ENCODE results near the gene AAMP. TPM values are rescaled to one million over a fixed set of nuclear protein-coding genes. Genes with fewer than 3 reads are reported as not detected.

The AAMP gene
- total and polyA plus RNA-seq, 2 experiments from 2014 or later: 140 to 179 TPM

DNA sequence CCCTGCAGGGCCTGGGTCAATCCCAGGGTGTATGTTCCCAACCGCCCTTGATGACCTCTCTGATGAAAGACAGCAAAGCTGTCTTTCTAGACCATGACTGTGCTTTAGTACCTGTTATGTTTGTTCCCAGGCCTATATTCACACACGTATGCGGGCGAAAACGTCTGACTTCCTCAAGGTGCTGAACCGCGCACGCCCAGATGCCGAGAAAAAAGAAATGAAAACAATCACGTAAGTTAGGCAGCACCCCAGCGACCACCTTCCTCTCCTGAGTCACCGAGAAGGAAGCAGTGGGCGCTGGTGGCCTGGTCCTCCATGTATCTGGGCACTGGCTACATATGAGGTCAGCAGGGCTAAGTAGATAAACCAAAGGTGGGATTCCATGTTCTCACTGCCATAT lies 20.2 kb downstream of the AAMP start:
- Histone ChIP-seq H3K27ac (no peak overlapping the region), H3K27me3 (no peaks in the 10 kb centered on the region), H3K4me3 (no peak overlapping the region), H3K79me2 (peaks cover 9% of the 10 kb centered on the region), H3K4me2 (no peak overlapping the region), H2AFZ (no peak overlapping the region), H3K4me1 (ENCODE audit: insufficient read depth) (no peaks in the 10 kb centered on the region), H3K9me2 (replicated peaks; ENCODE audit: insufficient read depth) (no peaks in the 10 kb centered on the region), H4K20me1 (ENCODE audit: insufficient read depth, poor library complexity, severe bottlenecking) (no peaks in the 10 kb centered on the region), H3K36me3 (replicated peaks; ENCODE audit: insufficient read depth, low read depth) (peaks cover 7% of the 10 kb centered on the region), H3K9me3 (ENCODE audit: low read depth) (no peaks in the 10 kb centered on the region)
- no peak for DNase-seq (ENCODE audit: low spot score)
- TF ChIP-seq EZH2phosphoT487 (IDR thresholded peaks at IDR 0.05; ENCODE audit: low read depth, severe bottlenecking, unreplicated experiment) (no peak), EZH2 (IDR thresholded peaks at IDR 0.05; ENCODE audit: borderline replicate concordance) (no peak)
- TF ChIP-seq, protein P1, sequence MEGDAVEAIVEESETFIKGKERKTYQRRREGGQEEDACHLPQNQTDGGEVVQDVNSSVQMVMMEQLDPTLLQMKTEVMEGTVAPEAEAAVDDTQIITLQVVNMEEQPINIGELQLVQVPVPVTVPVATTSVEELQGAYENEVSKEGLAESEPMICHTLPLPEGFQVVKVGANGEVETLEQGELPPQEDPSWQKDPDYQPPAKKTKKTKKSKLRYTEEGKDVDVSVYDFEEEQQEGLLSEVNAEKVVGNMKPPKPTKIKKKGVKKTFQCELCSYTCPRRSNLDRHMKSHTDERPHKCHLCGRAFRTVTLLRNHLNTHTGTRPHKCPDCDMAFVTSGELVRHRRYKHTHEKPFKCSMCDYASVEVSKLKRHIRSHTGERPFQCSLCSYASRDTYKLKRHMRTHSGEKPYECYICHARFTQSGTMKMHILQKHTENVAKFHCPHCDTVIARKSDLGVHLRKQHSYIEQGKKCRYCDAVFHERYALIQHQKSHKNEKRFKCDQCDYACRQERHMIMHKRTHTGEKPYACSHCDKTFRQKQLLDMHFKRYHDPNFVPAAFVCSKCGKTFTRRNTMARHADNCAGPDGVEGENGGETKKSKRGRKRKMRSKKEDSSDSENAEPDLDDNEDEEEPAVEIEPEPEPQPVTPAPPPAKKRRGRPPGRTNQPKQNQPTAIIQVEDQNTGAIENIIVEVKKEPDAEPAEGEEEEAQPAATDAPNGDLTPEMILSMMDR (IDR thresholded peaks at IDR 0.05; ENCODE audit: poor library complexity): no peak
- WGBS (ENCODE audit: low lambda C conversion rate, missing lambda C conversion rate): 98% methylated on average over 13 of the region's 13 CpGs

DNA sequence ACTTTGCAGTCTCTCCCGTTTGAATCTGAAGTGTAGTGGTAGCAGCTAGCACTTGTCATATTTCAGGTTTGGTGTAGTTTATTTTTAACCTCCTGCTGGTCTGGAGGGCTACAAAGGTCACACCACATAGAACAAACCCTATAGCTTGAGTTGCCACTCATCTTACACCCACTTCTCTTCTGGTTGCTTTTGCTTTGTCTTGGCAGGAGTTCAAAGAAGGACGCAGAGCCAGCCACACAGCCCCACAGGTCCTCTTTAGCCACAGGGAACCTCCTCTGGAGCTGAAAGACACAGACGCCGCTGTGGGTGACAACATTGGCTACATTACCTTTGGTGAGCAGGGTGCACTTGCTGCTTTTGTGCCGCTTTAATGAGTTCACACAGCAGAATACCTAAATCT lies 24.7 kb downstream of the AAMP start:
- Histone ChIP-seq H3K4me1 (ENCODE audit: insufficient read depth) (no peaks in the 10 kb centered on the region), H3K4me2 (no peak overlapping the region), H4K20me1 (ENCODE audit: insufficient read depth, poor library complexity, severe bottlenecking) (no peaks in the 10 kb centered on the region), H3K79me2 (peaks cover 26% of the 10 kb centered on the region), H3K4me3 (no peak overlapping the region), H3K36me3 (replicated peaks; ENCODE audit: insufficient read depth, low read depth) (peaks cover 7% of the 10 kb centered on the region), H3K27ac (no peak overlapping the region), H2AFZ (no peak overlapping the region), H3K27me3 (no peaks in the 10 kb centered on the region), H3K9me2 (replicated peaks; ENCODE audit: insufficient read depth) (no peaks in the 10 kb centered on the region), H3K9me3 (ENCODE audit: low read depth) (no peaks in the 10 kb centered on the region)
- TF ChIP-seq EZH2phosphoT487 (IDR thresholded peaks at IDR 0.05; ENCODE audit: low read depth, severe bottlenecking, unreplicated experiment) (no peak), EZH2 (IDR thresholded peaks at IDR 0.05; ENCODE audit: borderline replicate concordance) (no peak)
- TF ChIP-seq, protein P1 (IDR thresholded peaks at IDR 0.05; ENCODE audit: poor library complexity): no peak
- 81% methylated on average over 5 of the region's 5 CpGs for WGBS (ENCODE audit: low lambda C conversion rate, missing lambda C conversion rate)
- no peak for DNase-seq (ENCODE audit: low spot score)

DNA sequence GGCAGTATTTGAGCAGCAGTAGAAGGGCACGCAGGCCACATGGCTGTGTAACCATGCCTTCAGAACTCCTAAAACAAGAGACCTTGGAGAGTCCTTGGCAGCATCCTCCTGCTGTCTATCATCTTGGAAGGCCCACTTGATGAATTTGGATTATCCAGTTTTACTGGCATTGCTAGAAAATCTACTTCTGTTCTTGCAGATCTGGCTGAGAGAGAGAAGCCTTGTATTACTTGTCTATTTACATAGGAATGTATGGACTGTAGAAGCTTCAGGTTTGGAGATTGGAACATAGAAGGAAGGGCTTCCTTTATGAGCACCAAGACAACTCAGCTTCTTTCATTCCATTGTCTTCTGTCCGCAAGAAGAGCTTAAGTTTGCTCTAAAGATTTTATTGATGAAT lies 25.3 kb downstream of the AAMP start:
- no peaks in the 10 kb centered on the region for H3K27me3 ChIP-seq
- H3K9me3 ChIP-seq (ENCODE audit: low read depth): no peaks in the 10 kb centered on the region
- no peaks in the 10 kb centered on the region for H3K4me1 ChIP-seq (ENCODE audit: insufficient read depth)
- 88% methylated on average over 2 of the region's 2 CpGs for WGBS (ENCODE audit: low lambda C conversion rate, missing lambda C conversion rate)
- H3K4me3 ChIP-seq: no peak overlapping the region
- no peaks in the 10 kb centered on the region for H3K9me2 ChIP-seq (replicated peaks; ENCODE audit: insufficient read depth)
- TF ChIP-seq EZH2phosphoT487 (IDR thresholded peaks at IDR 0.05; ENCODE audit: low read depth, severe bottlenecking, unreplicated experiment) (no peak), EZH2 (IDR thresholded peaks at IDR 0.05; ENCODE audit: borderline replicate concordance) (no peak)
- TF ChIP-seq, protein P1 (IDR thresholded peaks at IDR 0.05; ENCODE audit: poor library complexity): no peak
- DNase-seq (ENCODE audit: low spot score): no peak
- H3K4me2 ChIP-seq: no peak overlapping the region
- H4K20me1 ChIP-seq (ENCODE audit: insufficient read depth, poor library complexity, severe bottlenecking): no peaks in the 10 kb centered on the region
- H3K79me2 ChIP-seq: peaks cover 28% of the 10 kb centered on the region
- peaks cover 2% of the 10 kb centered on the region for H3K36me3 ChIP-seq (replicated peaks; ENCODE audit: insufficient read depth, low read depth)
- H2AFZ ChIP-seq: no peak overlapping the region
- no peak overlapping the region for H3K27ac ChIP-seq

DNA sequence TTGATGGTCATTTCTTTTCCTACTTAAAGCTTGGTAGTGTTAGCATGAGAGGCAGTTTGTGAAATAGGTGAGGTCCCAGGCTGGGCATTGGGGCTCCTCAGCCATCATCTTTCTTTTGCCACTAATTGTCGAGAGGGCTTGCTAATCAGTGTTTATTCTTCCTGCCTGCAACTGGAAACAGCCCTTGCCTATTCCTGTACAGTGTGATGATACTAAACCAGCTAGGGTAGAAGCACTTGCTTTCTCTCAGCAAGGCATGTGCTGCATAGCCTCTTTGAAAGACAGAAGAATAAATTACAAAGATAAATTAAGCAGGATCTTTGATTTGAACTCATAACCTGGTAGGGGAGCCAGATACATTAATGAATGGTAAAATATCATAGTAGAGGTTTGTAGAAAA lies 25.7 kb downstream of the AAMP start:
- Histone ChIP-seq H3K4me3 (no peak overlapping the region), H3K9me3 (ENCODE audit: low read depth) (no peaks in the 10 kb centered on the region), H4K20me1 (ENCODE audit: insufficient read depth, poor library complexity, severe bottlenecking) (no peaks in the 10 kb centered on the region), H3K4me1 (ENCODE audit: insufficient read depth) (no peaks in the 10 kb centered on the region), H3K79me2 (peaks cover 28% of the 10 kb centered on the region), H3K27me3 (no peaks in the 10 kb centered on the region), H3K27ac (no peak overlapping the region), H3K9me2 (replicated peaks; ENCODE audit: insufficient read depth) (no peaks in the 10 kb centered on the region), H3K36me3 (replicated peaks; ENCODE audit: insufficient read depth, low read depth) (no peaks in the 10 kb centered on the region), H2AFZ (no peak overlapping the region), H3K4me2 (no peak overlapping the region)
- TF ChIP-seq EZH2phosphoT487 (IDR thresholded peaks at IDR 0.05; ENCODE audit: low read depth, severe bottlenecking, unreplicated experiment) (no peak), EZH2 (IDR thresholded peaks at IDR 0.05; ENCODE audit: borderline replicate concordance) (no peak)
- TF ChIP-seq, protein P1 (IDR thresholded peaks at IDR 0.05; ENCODE audit: poor library complexity): no peak
- DNase-seq (ENCODE audit: low spot score): no peak
- 77% methylated on average over 1 of the region's 1 CpG for WGBS (ENCODE audit: low lambda C conversion rate, missing lambda C conversion rate)

Data from hepatocyte (in vitro differentiated cells).